OCI-LY3 (cell line): Measurements from ENCODE around the gene FOXO1.

Experiments used
- H2AFZ ChIP-seq: fragments of 200-600, 300-600 bp; shearing (Covaris generic); 2 replicates; pipeline ENCODE4 v1.6.0; 2014; ENCODE audit warnings: antibody characterized with exemption, low read depth, low read length
- H3K27ac ChIP-seq: fragments of 200-600, 300-600 bp; sonication (generic); 2 replicates; pipeline ENCODE4 v1.5.1; 2014; ENCODE audit warnings: mild to moderate bottlenecking, low read length, moderate library complexity, mixed read lengths
- H3K27me3 ChIP-seq: fragments of 200-600, 300-600 bp; sonication (generic); 2 replicates; pipeline ENCODE4 v1.6.1; 2014; ENCODE audit warnings: low read depth, low read length, mixed read lengths
- H3K36me3 ChIP-seq: fragments of 200-600, 300-600 bp; sonication (generic); replicated peaks from 2 replicates; pipeline ENCODE3; 2014; ENCODE audit warnings: low read depth, low read length, mixed read lengths
- H3K4me1 ChIP-seq: fragments of 300-600, 200-600 bp; sonication (generic); 2 replicates; pipeline ENCODE4 v1.6.1; 2014; ENCODE audit warnings: low read length, mixed read lengths
- H3K4me2 ChIP-seq: fragments of 200-600, 300-600 bp; sonication (generic); 2 replicates; pipeline ENCODE4 v1.6.1; 2014; ENCODE audit warnings: low read length, mixed read lengths
- H3K4me3 ChIP-seq: fragments of 300-600, 200-600 bp; sonication (generic); 2 replicates; pipeline ENCODE4 v1.5.1; 2014; ENCODE audit warnings: antibody characterized with exemption, mild to moderate bottlenecking, low read length, moderate library complexity
- H3K79me2 ChIP-seq: fragments of 300-600, 200-600 bp; shearing (Covaris generic); 2 replicates; pipeline ENCODE4 v1.6.1; 2014; ENCODE audit warnings: mild to moderate bottlenecking, low read length, mixed read lengths
- H3K9ac ChIP-seq: fragments of 300-600, 200-600 bp; shearing (Covaris generic); 2 replicates; pipeline ENCODE4 v1.6.0; 2014; ENCODE audit warnings: mild to moderate bottlenecking, low read length, moderate library complexity
- H3K9me3 ChIP-seq: fragments of 200-600, 300-600 bp; shearing (Covaris generic); 2 replicates; pipeline ENCODE4 v1.6.1; 2014; ENCODE audit warnings: low read length, mixed read lengths; ENCODE audit not compliant: insufficient read depth
- H4K20me1 ChIP-seq: fragments of 200-600, 300-600 bp; sonication (generic); 2 replicates; pipeline ENCODE4 v1.6.1; 2016; ENCODE audit warnings: low read length, mixed read lengths; ENCODE audit not compliant: insufficient read depth
- CTCF ChIP-seq: fragments of 200-600, 300-600 bp; sonication (generic); IDR thresholded peaks from 2 replicates; pipeline ENCODE4 v1.5.1; 2014; ENCODE audit warnings: antibody characterized with exemption, low read length, low read depth
- EZH2phosphoT487 ChIP-seq: fragments of 200-600 bp; shearing (Covaris generic); IDR thresholded peaks from 2 replicates; pipeline ENCODE4 v1.6.1; 2018; ENCODE audit warnings: antibody characterized with exemption, mixed run types, low read depth

The FOXO1 gene

DNA sequence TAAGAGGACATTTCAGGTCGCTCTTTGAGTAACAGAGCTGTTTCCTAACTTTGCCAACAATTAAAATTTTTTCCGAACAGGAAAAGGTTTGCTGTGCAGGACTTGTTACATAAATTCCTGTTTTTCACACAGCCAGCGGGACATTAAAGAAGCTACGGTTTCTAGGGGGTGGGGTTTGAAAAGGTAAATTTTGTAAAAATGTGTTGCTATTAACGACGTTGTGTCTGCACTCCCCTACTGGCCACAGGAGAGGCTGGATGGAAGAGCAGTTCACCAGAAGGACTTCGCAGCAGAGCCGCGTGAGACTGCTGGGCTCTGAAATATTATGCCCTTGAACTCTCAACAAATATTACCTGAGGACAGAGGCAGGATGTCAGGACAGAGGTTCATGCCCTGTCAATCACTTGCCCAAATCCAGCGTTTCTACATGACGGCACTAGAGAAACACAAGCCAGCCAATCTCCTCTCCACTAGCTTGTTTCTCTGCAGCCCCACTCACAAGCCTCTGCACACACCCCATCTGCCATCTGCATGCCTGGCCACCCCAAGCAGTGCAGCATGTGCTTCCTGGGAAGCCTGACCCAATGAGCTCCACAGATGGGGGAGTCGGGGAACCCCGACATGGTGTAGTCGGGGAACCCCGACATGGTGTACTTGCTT, 102.0 kb downstream of the FOXO1 start:
- Histone ChIP-seq H3K9me3 (no peaks in the 10 kb centered on the region), H3K79me2 (peaks cover 85% of the 10 kb centered on the region), H3K27ac (no peak overlapping the region), H3K36me3 (peaks cover 11% of the 10 kb centered on the region), H3K4me2 (no peak overlapping the region), H2AFZ (no peak overlapping the region), H3K9ac (no peak overlapping the region), H3K27me3 (no peaks in the 10 kb centered on the region), H3K4me3 (no peak overlapping the region), H4K20me1 (peaks cover 75% of the 10 kb centered on the region), H3K4me1 (peaks cover 4% of the 10 kb centered on the region; the same call in 1 of the 2 replicates)
- no peak for TF ChIP-seq CTCF

DNA sequence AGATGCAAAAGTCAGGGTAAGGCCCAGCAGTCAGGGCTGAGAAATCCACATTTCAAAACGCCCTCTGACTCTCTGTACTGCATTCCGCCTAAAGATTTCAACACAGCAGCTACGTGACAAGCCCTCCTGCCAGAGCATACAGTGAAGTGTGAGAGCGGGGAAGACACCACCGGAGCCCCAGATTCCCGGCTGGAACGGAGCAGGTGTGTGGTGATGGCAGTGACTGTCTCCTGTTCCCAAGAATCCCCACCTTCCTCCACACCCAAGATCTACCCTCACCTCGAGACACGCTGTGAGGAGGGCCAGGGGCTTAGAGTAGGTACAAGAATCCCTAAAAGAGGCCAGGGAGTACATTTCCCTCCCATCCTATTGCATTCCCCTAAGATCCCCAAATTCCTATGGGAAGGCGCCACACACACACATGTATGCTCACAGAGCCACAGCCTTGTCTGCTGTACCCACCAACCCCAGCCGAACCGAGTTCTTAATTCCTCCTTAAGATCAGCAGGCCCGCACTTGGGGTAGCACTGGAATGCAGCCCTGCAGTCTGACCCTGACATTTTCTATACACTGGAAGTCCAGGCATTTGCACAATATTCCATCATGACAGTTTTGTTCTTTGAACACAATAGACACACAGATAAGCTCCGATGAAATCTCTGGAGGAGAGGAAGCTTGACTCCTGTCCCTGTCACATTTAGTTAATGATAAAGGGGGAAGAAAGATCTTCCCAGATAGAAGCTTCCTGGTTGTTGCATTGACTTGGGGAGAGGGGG, 102.9 kb downstream of the FOXO1 start:
- Histone ChIP-seq H3K9ac (no peak overlapping the region), H3K79me2 (peaks cover 83% of the 10 kb centered on the region), H3K4me2 (no peak overlapping the region), H3K27ac (no peak overlapping the region), H2AFZ (no peak overlapping the region), H4K20me1 (peaks cover 75% of the 10 kb centered on the region), H3K4me1 (peaks cover 4% of the 10 kb centered on the region; the same call in 1 of the 2 replicates), H3K36me3 (peaks cover 15% of the 10 kb centered on the region), H3K9me3 (no peaks in the 10 kb centered on the region), H3K27me3 (no peaks in the 10 kb centered on the region), H3K4me3 (no peak overlapping the region)
- no peak for TF ChIP-seq EZH2phosphoT487
- TF ChIP-seq CTCF = no peak

- Histone ChIP-seq H3K27ac (no peak overlapping the region), H2AFZ (no peak overlapping the region), H3K36me3 (peaks cover 17% of the 10 kb centered on the region), H3K4me2 (no peak overlapping the region), H3K9ac (no peak overlapping the region), H3K4me3 (no peak overlapping the region), H3K27me3 (no peaks in the 10 kb centered on the region), H3K4me1 (peaks cover 4% of the 10 kb centered on the region; the same call in 1 of the 2 replicates), H4K20me1 (peaks cover 73% of the 10 kb centered on the region), H3K79me2 (peaks cover 80% of the 10 kb centered on the region), H3K9me3 (no peaks in the 10 kb centered on the region)
- TF ChIP-seq CTCF = no peak
Observed at GRCh38 chr13:40562975-40563349, 103.5 kb downstream of the FOXO1 start.

- peaks cover 73% of the 10 kb centered on the region for H3K79me2 ChIP-seq
Observed at GRCh38 chr13:40559915-40560314, 106.5 kb downstream of the FOXO1 start.

More at GRCh38 chr13:40559915-40560314, 106.5 kb downstream of the FOXO1 start:
- Histone ChIP-seq H3K4me1 (peaks cover 4% of the 10 kb centered on the region; the same call in 1 of the 2 replicates), H3K4me2 (no peak overlapping the region), H2AFZ (no peak overlapping the region), H3K36me3 (peaks cover 17% of the 10 kb centered on the region), H3K9me3 (no peaks in the 10 kb centered on the region), H4K20me1 (peaks cover 71% of the 10 kb centered on the region), H3K4me3 (no peak overlapping the region), H3K9ac (no peak overlapping the region), H3K27me3 (no peaks in the 10 kb centered on the region), H3K27ac (no peak overlapping the region)
- TF ChIP-seq CTCF (no peak), EZH2phosphoT487 (no peak)
